GM23338 (cell line): Measurements from ENCODE around the gene OR52I2. TPM values are rescaled to one million over a fixed set of nuclear protein-coding genes. Genes with fewer than 3 reads are reported as not detected.

Experiments used
- ATAC-seq: fragments of 200-7000 bp; cut with Tn5 transposase; 3 replicates; pipeline ENCODE4 v1.9.1; 2020
- DNase-seq: peaks from one replicate; pipeline ENCODE4 v3.0.0-alpha.2; 2015; ENCODE audit warnings: low spot score
- H2AFZ ChIP-seq: fragments of 200-600 bp; sonication (generic); 2 replicates; pipeline ENCODE4 v1.8.0; 2016; ENCODE audit warnings: antibody characterized with exemption, mild to moderate bottlenecking, moderate library complexity
- H3F3A ChIP-seq: fragments of 200-600 bp; sonication (generic); replicated peaks from 2 replicates; pipeline ENCODE4 v1.8.0; 2017; ENCODE audit warnings: antibody characterized with exemption, mixed run types, low read depth
- H3K27ac ChIP-seq: fragments of 200-600 bp; sonication (generic); 2 replicates; pipeline ENCODE4 v1.6.1; 2016; ENCODE audit warnings: low read depth
- H3K27me3 ChIP-seq: fragments of 200-600 bp; sonication (generic); 2 replicates; pipeline ENCODE4 v1.8.0; 2016; ENCODE audit warnings: mild to moderate bottlenecking, mixed run types, moderate library complexity; ENCODE audit not compliant: insufficient read depth
- H3K36me3 ChIP-seq: fragments of 200-600 bp; sonication (generic); 2 replicates; pipeline ENCODE4 v1.8.0; 2016; ENCODE audit warnings: mild to moderate bottlenecking; ENCODE audit not compliant: insufficient read depth
- H3K4me1 ChIP-seq: fragments of 200-600 bp; sonication (generic); 2 replicates; pipeline ENCODE4 v1.8.0; 2016; ENCODE audit warnings: mild to moderate bottlenecking, moderate library complexity; ENCODE audit not compliant: insufficient read depth
- H3K4me2 ChIP-seq: fragments of 200-600 bp; sonication (generic); 2 replicates; pipeline ENCODE4 v1.7.1; 2017; ENCODE audit warnings: mixed run types
- H3K4me3 ChIP-seq: fragments of 200-600 bp; sonication (generic); 2 replicates; pipeline ENCODE4 v1.6.1; 2016; ENCODE audit warnings: mixed run types
- H3K79me2 ChIP-seq: fragments of 200-600 bp; sonication (generic); replicated peaks from 2 replicates; pipeline ENCODE4 v1.8.0; 2017; ENCODE audit warnings: mild to moderate bottlenecking; ENCODE audit not compliant: insufficient read depth
- H3K9me2 ChIP-seq: fragments of 200-600 bp; sonication (generic); 2 replicates; pipeline ENCODE4 v1.8.0; 2017; ENCODE audit not compliant: insufficient read depth
- H4K20me1 ChIP-seq: fragments of 200-600 bp; sonication (generic); replicated peaks from 2 replicates; pipeline ENCODE4 v1.8.0; 2017; ENCODE audit warnings: mild to moderate bottlenecking; ENCODE audit not compliant: insufficient read depth
- H3K27ac Mint-ChIP-seq: 2 replicates; pipeline ENCODE4 v1.8.0; 2020; ENCODE audit warnings: inconsistent platforms, mild to moderate bottlenecking, moderate library complexity, mixed read lengths
- H3K27me3 Mint-ChIP-seq: 3 replicates; pipeline ENCODE4 v1.8.0; 2022; ENCODE audit warnings: low read depth, mild to moderate bottlenecking, moderate library complexity, mixed read lengths, inconsistent platforms; ENCODE audit not compliant: insufficient read depth, poor library complexity
- H3K36me3 Mint-ChIP-seq: 3 replicates; pipeline ENCODE4 v1.8.0; 2021; ENCODE audit warnings: low read depth, mild to moderate bottlenecking, inconsistent platforms, moderate library complexity, mixed read lengths
- H3K4me1 Mint-ChIP-seq: 3 replicates; pipeline ENCODE4 v1.8.0; 2020; ENCODE audit warnings: mild to moderate bottlenecking, inconsistent platforms, mixed read lengths
- H3K4me3 Mint-ChIP-seq: 3 replicates; pipeline ENCODE4 v1.8.0; 2021; ENCODE audit warnings: moderate library complexity, mild to moderate bottlenecking, inconsistent platforms, mixed read lengths
- H3K9me3 Mint-ChIP-seq: 3 replicates; pipeline ENCODE4 v1.8.0; 2020; ENCODE audit warnings: moderate library complexity, mild to moderate bottlenecking, inconsistent platforms, mixed read lengths
- EZH2 ChIP-seq: fragments of 200-600 bp; sonication (generic); IDR thresholded peaks from one replicate; pipeline ENCODE4 v1.8.0; 2017; ENCODE audit warnings: antibody characterized with exemption, mild to moderate bottlenecking, low read depth; ENCODE audit not compliant: unreplicated experiment
- EZH2phosphoT487 ChIP-seq: fragments of 200-600 bp; sonication (generic); IDR thresholded peaks from one replicate; pipeline ENCODE4 v1.8.1; 2018; ENCODE audit warnings: antibody characterized with exemption; ENCODE audit not compliant: unreplicated experiment
- JUNB ChIP-seq: IDR thresholded peaks from one replicate; pipeline ENCODE4 v1.6.1; 2016; ENCODE audit warnings: antibody characterized with exemption; ENCODE audit not compliant: unreplicated experiment
- NANOG ChIP-seq: IDR thresholded peaks from 2 replicates; pipeline ENCODE4 v1.6.1; 2016; ENCODE audit warnings: antibody characterized with exemption, borderline replicate concordance
- POLR2AphosphoS5 ChIP-seq: IDR thresholded peaks from 2 replicates; pipeline ENCODE4 v1.6.1; 2016; ENCODE audit warnings: antibody characterized with exemption, low read depth
- STAT1 ChIP-seq: IDR thresholded peaks from one replicate; pipeline ENCODE4 v1.6.1; 2016; ENCODE audit warnings: antibody characterized with exemption; ENCODE audit not compliant: unreplicated experiment
- ZNF114 ChIP-seq: fragments of 250-450 bp; sonication (Bioruptor Pico); IDR thresholded peaks from 2 replicates; pipeline ENCODE4 v1.5.0; 2020; ENCODE audit warnings: mild to moderate bottlenecking, moderate library complexity
- ZNF331 ChIP-seq: fragments of 250-450 bp; sonication (Bioruptor Pico); IDR thresholded peaks from 2 replicates; pipeline ENCODE4 v1.5.0; 2020; ENCODE audit warnings: low read depth, mild to moderate bottlenecking, moderate library complexity
- polyA plus RNA-seq: library from polyadenylated mRNA; unstranded; fragments of >200 nt; fragmentation: Nextera tagmentation; extraction: Ambion mirVana; gene quantifications from 2 replicates; pipeline ENCODE4 v1.2.1, GENCODE V29; 2016
- total RNA-seq: library from RNA; depleted of rRNA; stranded (reverse); fragments of >200 nt; shearing (Covaris generic); gene quantifications from 2 replicates; pipeline ENCODE4 v1.2.3, GENCODE V29; 2014
- TF ChIP-seq, protein P1 (sequence below): IDR thresholded peaks from one replicate; pipeline ENCODE4 v1.6.1; 2018; ENCODE audit warnings: antibody characterized with exemption; ENCODE audit not compliant: unreplicated experiment
- TF ChIP-seq, protein P2 (sequence below): fragments of 250-450 bp; sonication (Bioruptor Pico); IDR thresholded peaks from 2 replicates; pipeline ENCODE4 v1.5.0; 2020; ENCODE audit warnings: mild to moderate bottlenecking, moderate library complexity
- TF ChIP-seq, protein P3 (sequence below), 2 experiments: fragments of 200-600 bp in 1 of 2; sonication (generic) in 1 of 2; conservative IDR thresholded peaks; 2 replicates each; pipeline versions ENCODE4 v1.5.1 to v1.6.1; 2016 to 2017; ENCODE audit warnings: antibody characterized with exemption in 2 of 2, low read depth in 2 of 2, mild to moderate bottlenecking in 2 of 2, moderate library complexity in 1 of 2

OR52I2 gene
- total and polyA plus RNA-seq, 2 experiments from 2014 or later: 0.03 TPM; not detected in 1

DNA sequence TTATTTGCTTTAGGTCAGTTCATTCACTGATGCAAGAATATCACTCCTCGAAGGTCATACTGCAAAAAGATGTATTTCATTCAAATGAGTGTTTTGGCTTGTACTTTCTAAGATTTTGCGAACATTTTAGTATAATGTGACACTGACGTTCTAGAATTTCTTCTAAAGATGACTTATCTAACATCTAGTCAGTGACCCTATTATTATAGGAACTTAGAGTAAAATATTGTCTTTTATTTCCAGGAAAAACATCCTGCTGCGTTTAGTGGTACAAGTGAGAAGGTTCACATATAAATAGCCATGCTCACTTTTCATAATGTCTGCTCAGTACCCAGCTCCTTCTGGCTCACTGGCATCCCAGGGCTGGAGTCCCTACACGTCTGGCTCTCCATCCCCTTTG, 36.7 kb upstream of the OR52I2 start, which contains the start of gene OR52M1:
OR52M1 (plus strand) TSS at position 301 of the 400 bp plus-strand sequence; CDS start at position 301, 0 bp downstream.
- Histone ChIP-seq H2AFZ (no peak within 1 kb of the TSS), H3K27ac (no peak within 1 kb of the TSS), H3K9me2 (peaks cover 3% of the 10 kb centered on the region; the same call in 1 of the 2 replicates), H3K4me2 (no peak within 1 kb of the TSS), H3F3A (no peaks in the 10 kb centered on the region), H3K36me3 (no peaks in the 10 kb centered on the region), H3K4me3 (no peak within 1 kb of the TSS), H3K27me3 (no peaks in the 10 kb centered on the region), H4K20me1 (no peaks in the 10 kb centered on the region), H3K79me2 (no peaks in the 10 kb centered on the region), H3K4me1 (no peaks in the 10 kb centered on the region)
- Mint-ChIP-seq H3K9me3 (no peaks in the 10 kb centered on the region), H3K4me1 (no peaks in the 10 kb centered on the region), H3K27ac (no peak within 1 kb of the TSS), H3K4me3 (no peak within 1 kb of the TSS), H3K27me3 (no peaks in the 10 kb centered on the region), H3K36me3 (no peaks in the 10 kb centered on the region)
- no peak for TF ChIP-seq EZH2phosphoT487
- TF ChIP-seq STAT1: no peak
- TF ChIP-seq, protein P1, sequence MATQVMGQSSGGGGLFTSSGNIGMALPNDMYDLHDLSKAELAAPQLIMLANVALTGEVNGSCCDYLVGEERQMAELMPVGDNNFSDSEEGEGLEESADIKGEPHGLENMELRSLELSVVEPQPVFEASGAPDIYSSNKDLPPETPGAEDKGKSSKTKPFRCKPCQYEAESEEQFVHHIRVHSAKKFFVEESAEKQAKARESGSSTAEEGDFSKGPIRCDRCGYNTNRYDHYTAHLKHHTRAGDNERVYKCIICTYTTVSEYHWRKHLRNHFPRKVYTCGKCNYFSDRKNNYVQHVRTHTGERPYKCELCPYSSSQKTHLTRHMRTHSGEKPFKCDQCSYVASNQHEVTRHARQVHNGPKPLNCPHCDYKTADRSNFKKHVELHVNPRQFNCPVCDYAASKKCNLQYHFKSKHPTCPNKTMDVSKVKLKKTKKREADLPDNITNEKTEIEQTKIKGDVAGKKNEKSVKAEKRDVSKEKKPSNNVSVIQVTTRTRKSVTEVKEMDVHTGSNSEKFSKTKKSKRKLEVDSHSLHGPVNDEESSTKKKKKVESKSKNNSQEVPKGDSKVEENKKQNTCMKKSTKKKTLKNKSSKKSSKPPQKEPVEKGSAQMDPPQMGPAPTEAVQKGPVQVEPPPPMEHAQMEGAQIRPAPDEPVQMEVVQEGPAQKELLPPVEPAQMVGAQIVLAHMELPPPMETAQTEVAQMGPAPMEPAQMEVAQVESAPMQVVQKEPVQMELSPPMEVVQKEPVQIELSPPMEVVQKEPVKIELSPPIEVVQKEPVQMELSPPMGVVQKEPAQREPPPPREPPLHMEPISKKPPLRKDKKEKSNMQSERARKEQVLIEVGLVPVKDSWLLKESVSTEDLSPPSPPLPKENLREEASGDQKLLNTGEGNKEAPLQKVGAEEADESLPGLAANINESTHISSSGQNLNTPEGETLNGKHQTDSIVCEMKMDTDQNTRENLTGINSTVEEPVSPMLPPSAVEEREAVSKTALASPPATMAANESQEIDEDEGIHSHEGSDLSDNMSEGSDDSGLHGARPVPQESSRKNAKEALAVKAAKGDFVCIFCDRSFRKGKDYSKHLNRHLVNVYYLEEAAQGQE: no peak
- TF ChIP-seq JUNB: no peak
- no peak for TF ChIP-seq ZNF331 (CRISPR knock-in tag)
- TF ChIP-seq EZH2: no peak
- DNase-seq (no peak), ATAC-seq (no peak)

DNA sequence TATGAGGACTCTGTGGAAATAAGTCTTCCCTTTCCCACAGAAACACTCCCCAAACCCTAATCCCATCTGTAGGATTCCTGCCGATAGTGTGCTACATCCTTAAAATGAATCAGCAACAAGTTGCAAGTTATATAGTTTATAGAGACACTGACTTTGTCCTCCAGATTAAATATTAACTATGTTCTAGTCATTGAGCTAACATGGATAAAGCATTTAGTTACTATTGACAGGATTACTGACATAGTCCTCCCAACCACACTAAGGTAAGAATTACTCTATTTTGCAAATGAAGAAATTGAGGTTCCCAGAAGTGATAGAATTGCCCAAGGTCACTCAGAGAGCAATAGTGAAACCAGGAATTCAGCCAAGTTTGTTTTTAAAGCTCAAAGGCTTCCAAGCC, 34.7 kb upstream of the OR52I2 start:
- H3K4me1 ChIP-seq: no peaks in the 10 kb centered on the region

More for the DNA sequence above, 34.7 kb upstream of the OR52I2 start:
- TF ChIP-seq ZNF114: no peak
- no peak for TF ChIP-seq STAT1
- TF ChIP-seq, protein P2, sequence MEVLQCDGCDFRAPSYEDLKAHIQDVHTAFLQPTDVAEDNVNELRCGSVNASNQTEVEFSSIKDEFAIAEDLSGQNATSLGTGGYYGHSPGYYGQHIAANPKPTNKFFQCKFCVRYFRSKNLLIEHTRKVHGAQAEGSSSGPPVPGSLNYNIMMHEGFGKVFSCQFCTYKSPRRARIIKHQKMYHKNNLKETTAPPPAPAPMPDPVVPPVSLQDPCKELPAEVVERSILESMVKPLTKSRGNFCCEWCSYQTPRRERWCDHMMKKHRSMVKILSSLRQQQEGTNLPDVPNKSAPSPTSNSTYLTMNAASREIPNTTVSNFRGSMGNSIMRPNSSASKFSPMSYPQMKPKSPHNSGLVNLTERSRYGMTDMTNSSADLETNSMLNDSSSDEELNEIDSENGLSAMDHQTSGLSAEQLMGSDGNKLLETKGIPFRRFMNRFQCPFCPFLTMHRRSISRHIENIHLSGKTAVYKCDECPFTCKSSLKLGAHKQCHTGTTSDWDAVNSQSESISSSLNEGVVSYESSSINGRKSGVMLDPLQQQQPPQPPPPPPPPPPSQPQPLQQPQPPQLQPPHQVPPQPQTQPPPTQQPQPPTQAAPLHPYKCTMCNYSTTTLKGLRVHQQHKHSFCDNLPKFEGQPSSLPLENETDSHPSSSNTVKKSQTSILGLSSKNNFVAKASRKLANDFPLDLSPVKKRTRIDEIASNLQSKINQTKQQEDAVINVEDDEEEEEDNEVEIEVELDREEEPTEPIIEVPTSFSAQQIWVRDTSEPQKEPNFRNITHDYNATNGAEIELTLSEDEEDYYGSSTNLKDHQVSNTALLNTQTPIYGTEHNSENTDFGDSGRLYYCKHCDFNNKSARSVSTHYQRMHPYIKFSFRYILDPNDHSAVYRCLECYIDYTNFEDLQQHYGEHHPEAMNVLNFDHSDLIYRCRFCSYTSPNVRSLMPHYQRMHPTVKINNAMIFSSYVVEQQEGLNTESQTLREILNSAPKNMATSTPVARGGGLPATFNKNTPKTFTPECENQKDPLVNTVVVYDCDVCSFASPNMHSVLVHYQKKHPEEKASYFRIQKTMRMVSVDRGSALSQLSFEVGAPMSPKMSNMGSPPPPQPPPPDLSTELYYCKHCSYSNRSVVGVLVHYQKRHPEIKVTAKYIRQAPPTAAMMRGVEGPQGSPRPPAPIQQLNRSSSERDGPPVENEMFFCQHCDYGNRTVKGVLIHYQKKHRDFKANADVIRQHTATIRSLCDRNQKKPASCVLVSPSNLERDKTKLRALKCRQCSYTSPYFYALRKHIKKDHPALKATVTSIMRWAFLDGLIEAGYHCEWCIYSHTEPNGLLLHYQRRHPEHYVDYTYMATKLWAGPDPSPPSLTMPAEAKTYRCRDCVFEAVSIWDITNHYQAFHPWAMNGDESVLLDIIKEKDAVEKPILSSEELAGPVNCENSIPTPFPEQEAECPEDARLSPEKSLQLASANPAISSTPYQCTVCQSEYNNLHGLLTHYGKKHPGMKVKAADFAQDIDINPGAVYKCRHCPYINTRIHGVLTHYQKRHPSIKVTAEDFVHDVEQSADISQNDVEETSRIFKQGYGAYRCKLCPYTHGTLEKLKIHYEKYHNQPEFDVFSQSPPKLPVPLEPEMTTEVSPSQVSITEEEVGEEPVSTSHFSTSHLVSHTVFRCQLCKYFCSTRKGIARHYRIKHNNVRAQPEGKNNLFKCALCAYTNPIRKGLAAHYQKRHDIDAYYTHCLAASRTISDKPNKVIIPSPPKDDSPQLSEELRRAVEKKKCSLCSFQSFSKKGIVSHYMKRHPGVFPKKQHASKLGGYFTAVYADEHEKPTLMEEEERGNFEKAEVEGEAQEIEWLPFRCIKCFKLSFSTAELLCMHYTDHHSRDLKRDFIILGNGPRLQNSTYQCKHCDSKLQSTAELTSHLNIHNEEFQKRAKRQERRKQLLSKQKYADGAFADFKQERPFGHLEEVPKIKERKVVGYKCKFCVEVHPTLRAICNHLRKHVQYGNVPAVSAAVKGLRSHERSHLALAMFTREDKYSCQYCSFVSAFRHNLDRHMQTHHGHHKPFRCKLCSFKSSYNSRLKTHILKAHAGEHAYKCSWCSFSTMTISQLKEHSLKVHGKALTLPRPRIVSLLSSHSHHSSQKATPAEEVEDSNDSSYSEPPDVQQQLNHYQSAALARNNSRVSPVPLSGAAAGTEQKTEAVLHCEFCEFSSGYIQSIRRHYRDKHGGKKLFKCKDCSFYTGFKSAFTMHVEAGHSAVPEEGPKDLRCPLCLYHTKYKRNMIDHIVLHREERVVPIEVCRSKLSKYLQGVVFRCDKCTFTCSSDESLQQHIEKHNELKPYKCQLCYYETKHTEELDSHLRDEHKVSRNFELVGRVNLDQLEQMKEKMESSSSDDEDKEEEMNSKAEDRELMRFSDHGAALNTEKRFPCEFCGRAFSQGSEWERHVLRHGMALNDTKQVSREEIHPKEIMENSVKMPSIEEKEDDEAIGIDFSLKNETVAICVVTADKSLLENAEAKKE (CRISPR knock-in tag): no peak
- TF ChIP-seq NANOG: no peak
- no peak for TF ChIP-seq EZH2phosphoT487
- TF ChIP-seq, protein P3, sequence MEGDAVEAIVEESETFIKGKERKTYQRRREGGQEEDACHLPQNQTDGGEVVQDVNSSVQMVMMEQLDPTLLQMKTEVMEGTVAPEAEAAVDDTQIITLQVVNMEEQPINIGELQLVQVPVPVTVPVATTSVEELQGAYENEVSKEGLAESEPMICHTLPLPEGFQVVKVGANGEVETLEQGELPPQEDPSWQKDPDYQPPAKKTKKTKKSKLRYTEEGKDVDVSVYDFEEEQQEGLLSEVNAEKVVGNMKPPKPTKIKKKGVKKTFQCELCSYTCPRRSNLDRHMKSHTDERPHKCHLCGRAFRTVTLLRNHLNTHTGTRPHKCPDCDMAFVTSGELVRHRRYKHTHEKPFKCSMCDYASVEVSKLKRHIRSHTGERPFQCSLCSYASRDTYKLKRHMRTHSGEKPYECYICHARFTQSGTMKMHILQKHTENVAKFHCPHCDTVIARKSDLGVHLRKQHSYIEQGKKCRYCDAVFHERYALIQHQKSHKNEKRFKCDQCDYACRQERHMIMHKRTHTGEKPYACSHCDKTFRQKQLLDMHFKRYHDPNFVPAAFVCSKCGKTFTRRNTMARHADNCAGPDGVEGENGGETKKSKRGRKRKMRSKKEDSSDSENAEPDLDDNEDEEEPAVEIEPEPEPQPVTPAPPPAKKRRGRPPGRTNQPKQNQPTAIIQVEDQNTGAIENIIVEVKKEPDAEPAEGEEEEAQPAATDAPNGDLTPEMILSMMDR (conservative IDR thresholded peaks at IDR 0.05; ENCODE audit: low read depth in 2 of 2): no peak
- TF ChIP-seq EZH2: no peak
- no peak for TF ChIP-seq POLR2AphosphoS5
- Mint-ChIP-seq H3K9me3 (peaks cover 8% of the 10 kb centered on the region; the same call in 2 of the 3 replicates), H3K27me3 (no peaks in the 10 kb centered on the region), H3K4me1 (no peaks in the 10 kb centered on the region), H3K36me3 (no peaks in the 10 kb centered on the region), H3K4me3 (no peak overlapping the region), H3K27ac (no peak overlapping the region)
- no peak for DNase-seq
- H4K20me1 ChIP-seq: no peaks in the 10 kb centered on the region
- H3K36me3 ChIP-seq: no peaks in the 10 kb centered on the region
- no peak overlapping the region for H3K27ac ChIP-seq
- H3F3A ChIP-seq: no peaks in the 10 kb centered on the region
- no peaks in the 10 kb centered on the region for H3K27me3 ChIP-seq
- ATAC-seq: no peak
- no peak overlapping the region for H3K4me2 ChIP-seq
- H3K79me2 ChIP-seq: no peaks in the 10 kb centered on the region
- H3K9me2 ChIP-seq: peaks cover 3% of the 10 kb centered on the region; the same call in 1 of the 2 replicates
- no peak overlapping the region for H3K4me3 ChIP-seq
- no peak overlapping the region for H2AFZ ChIP-seq
